HG03280 (cell line): Measurements from ENCODE around the gene VAV3.
A peak's percentile ranks its signal among the peaks of the same experiment; 100 is the strongest.
"Not testable (repeated sequence)": the region's sequence is repeated elsewhere in the genome, so short reads cannot be mapped to it uniquely, and the experiment has no call there.

Experiments used
- ATAC-seq: cut with Tn5 transposase; IDR thresholded peaks from one replicate; pipeline ENCODE4 v1.9.1; 2021; ENCODE audit warnings: mild to moderate bottlenecking, moderate library complexity; ENCODE audit not compliant: unreplicated experiment

The VAV3 gene

DNA sequence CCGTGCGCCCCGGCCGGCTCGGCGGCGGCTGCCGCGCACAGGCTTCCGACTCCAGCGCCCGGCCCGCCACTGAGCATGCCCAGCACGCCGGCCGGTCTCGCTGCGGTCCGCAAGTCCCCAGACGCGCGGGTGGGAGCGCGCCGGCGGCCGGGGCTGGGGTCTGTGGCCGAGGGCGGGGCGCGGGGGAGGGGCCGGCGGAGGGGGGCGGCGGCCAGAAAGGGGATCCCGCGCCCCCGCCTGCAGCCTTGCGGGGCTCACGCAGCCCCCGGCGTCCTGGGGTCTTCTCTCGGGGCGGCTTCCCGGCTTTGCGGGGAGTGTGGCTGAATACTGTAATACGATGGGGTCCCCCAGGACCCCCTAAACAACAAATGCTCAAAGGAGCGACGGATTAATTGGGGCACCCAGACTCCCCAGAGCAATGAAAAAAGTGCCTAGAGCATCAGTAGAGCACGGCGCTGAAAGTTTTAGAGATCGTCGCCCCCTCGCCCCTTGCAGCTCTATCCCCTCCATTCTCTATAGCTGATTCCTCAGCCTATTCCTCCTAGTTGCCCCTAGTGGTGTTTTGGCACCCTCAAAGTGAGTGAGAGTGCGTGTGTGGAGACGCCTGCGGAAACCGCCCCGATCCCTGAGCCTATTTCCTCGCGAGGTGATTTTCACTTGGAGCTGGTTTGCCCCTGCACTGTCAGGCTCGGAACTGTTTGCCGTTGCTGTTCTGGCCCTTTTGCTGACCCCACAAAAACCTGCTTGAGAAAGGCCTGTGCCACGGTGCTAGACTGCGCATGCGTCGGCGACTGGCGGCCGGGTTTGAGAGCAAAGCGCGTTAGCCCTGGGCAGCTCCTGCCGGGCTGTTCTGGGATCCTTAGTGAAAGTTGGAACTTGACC is at the start of gene VAV3:
VAV3 (minus strand) TSS at position 71 of the 882 bp plus-strand sequence. CDS start 311 bp downstream, outside the sequence.
- peak; percentile 29 for ATAC-seq

- ATAC-seq = no peak
Measured at GRCh38 chr1:108012553-108012952, 47.6 kb upstream of the VAV3 start.

GRCh38 chr1:108011295-108011694 is 46.3 kb upstream of the VAV3 start:
- ATAC-seq = no peak

DNA sequence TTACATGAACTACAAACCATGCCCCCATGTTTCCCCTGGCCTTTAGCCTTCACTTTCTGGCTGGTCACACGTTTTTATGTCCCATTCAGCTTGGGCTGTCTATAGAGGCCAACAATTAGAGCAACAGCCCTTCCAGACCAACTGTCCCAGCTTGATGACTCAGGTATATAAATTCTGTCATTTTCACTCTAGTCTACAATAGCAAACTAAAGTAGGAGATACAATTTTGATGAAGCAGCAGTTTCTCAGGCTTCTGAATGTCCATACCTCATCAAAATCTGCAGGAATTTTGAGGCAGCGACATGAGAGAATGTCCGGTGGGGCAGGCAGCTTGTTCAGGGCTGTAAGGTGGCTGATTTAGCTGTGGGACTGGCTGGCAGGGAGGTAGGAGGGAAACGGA is 45.6 kb upstream of the VAV3 start:
- ATAC-seq = no peak

GRCh38 chr1:108009603-108010195 is 44.7 kb upstream of the VAV3 start:
- no peak for ATAC-seq

DNA sequence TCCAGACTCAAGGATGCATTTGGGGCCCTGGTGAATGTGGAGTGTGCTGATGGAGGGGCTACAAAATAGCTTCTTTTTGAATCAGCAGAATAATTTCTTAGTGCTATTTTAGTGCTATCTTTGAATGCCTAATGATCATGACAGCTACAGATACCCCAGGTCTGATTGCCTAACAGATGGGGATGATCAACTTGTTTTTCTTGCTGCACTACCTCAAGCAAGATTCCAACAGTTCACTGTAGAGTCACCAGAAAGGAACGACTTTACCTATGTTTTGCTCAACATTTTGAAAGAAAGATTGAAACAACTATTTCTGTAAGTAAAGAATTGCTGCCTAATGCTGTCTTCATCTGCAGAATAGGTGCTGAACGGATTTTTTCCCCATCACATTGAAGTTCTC is 42.6 kb upstream of the VAV3 start:
- ATAC-seq = no peak

- ATAC-seq = no peak
Measured at GRCh38 chr1:108007070-108007469, 42.1 kb upstream of the VAV3 start.

DNA sequence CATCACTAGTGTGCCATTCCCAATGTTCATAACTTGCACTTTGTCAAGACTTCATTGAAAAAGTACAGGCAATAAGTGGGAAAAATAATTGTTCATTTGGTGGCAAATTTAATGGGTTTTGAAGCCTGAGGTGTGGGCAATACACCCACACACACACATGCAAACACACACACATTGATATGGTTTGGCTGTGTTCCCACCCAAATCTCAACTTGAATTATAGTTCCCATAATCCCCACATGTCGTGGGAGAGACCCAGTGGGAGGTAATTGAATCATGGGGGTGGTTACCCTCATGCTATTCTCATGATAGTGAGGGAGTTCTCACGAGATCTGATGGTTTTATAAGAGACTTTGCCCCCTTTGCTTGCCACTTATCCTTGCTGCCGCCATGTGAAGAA is 39.9 kb upstream of the VAV3 start:
- not testable (repeated sequence) for ATAC-seq

- ATAC-seq = no peak
Measured at GRCh38 chr1:108000620-108001111, 35.7 kb upstream of the VAV3 start.

DNA sequence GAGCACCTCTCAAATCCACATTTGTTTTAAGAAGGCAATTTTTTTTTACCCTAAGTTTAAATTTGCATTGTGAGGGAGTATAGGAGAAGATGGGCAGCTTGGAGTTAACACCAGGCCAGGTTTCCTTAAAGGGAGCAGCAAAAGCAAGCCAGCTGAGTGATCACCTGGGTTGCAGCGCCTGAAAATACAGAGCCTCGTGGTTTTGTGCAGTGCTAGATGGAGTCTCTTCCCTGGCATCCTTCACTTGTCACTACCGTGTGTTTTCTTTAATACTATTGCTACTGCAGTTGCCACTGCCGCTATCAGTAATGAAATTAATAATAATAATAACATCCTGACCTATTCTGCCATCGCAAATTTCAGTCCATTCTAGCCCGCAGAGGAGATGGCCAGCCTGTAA is 35.2 kb upstream of the VAV3 start:
- ATAC-seq = no peak

DNA sequence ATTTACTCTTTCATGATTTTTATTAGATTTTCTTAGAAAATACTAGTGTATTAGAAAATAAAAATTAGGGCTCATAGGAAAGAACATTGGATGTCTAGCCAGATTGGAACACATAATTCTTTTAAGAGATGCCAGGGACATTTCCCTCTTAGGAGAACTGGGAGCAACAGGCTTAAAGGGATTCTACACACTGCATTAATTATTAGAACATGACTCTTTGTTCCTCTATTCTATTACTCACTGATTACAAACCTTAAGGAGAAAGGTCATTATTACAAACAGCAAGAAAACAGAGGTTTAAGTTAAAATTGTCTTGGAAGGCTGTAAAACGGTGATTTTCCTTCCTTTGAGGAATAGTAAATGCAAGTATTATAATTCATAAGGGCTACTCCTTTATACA is 32.9 kb upstream of the VAV3 start:
- no peak for ATAC-seq

DNA sequence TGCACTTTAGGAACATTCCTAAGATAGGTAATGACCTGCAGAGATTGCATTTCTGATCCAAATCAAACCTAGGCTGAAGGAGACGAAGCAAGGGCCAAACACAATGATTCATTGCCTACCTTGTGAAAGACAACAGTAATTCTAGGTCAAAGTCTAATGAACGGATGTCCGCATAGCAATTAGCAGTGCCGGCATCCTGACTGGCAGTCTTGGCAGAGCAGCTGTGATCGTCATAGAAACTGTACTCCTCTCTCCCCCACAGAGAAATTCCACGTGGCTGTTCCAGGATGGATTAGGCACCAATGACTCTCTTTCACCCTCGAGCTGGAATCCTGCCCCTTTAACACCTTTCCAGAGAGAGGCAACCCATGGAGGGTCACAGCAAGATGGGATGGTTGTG is 28.9 kb upstream of the VAV3 start:
- ATAC-seq = no peak

GRCh38 chr1:107992347-107992746 is 27.4 kb upstream of the VAV3 start:
- ATAC-seq = no peak

DNA sequence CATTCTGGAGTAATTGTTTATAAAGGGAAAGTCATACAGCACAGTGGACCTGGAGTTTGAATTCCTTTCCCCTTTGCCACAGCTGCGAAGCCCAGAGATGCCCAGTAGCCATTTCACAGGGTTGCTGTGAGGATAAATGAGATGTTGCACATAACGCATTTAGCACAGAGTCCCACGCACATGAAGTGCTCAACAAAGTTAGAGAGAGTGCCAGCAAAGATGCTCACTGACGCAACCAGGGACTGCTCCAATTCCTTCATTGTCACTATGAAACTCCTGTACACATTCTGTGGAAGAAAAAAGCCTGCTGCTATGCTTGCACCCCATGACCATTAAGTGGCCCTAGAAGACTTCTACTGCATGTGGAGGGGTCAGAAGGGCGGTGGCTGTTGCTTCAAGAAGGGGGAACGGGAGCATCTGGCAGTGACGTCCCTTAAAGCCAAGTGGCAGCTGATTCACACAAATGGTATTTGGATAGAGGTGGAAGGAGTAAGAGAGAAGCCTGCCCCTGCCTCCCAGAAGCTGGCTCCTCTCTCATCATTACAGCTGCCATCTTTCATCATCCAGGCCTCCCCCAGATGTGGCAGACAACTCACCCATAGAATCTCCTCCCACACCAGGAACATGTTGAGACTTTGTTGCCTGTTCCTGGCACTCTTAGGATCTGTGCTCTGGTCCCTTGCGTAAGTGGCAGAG is 26.5 kb upstream of the VAV3 start:
- no peak for ATAC-seq

DNA sequence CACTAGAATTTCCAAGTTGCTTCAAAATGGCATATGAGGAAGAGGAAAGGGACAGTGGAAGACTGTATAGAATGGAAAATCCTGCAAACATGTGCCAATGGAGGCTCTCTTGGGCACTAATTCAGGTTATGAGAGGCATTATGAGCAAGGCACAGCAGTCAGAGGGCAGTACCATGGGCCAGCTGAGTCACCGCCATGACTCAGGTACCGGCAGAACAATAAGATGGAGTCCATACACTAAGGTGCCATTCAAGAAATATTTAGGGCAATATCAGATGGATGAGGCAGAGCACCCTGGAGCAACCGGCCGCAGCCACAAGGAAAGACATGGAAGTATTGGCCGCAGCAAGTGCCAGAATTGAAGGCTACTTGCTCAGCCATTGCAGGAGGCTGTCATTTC is 25.6 kb upstream of the VAV3 start:
- ATAC-seq = no peak

DNA sequence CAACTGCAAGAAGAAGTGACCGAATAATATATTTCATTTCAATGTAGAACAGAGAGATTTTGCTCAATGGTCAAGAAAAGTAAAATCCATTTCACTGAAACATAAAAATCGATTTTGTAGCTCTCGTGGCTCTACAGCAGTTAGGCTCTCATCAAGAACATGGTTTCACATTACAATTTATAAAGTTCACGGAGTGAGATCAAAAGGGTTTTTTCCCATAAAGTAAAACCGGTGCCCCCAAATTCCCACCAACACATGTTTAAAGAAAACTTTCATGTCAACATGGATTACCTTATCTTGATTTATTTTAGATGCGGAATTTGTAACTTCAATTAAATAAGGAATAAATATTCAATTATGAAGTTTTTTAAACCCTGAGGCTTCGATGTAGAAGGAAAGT is 16.3 kb upstream of the VAV3 start:
- ATAC-seq = no peak

- ATAC-seq = no peak
Measured at GRCh38 chr1:107979926-107980325, 14.9 kb upstream of the VAV3 start.

DNA sequence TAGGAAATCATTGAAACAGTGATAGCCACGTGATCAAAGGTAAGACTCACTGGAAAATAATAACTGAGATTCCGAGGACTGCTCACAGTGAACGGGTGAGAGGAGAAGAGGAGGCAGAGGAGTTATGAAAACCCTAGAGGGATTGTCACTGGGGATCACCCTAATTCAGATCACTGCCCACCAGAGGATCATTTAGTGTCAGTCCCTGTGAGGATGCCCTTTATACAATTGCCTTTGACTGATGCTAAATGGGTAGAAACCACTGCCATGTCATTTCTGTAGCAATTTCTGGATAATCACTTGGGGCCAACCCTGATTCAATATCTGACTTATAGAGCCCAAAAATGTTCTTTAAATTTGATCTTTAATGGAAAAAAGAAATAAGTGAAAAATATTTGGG is 14.1 kb upstream of the VAV3 start:
- no peak for ATAC-seq

- ATAC-seq = no peak
Measured at GRCh38 chr1:107976836-107977235, 11.9 kb upstream of the VAV3 start.

GRCh38 chr1:107976431-107976830 is 11.5 kb upstream of the VAV3 start:
- no peak for ATAC-seq

DNA sequence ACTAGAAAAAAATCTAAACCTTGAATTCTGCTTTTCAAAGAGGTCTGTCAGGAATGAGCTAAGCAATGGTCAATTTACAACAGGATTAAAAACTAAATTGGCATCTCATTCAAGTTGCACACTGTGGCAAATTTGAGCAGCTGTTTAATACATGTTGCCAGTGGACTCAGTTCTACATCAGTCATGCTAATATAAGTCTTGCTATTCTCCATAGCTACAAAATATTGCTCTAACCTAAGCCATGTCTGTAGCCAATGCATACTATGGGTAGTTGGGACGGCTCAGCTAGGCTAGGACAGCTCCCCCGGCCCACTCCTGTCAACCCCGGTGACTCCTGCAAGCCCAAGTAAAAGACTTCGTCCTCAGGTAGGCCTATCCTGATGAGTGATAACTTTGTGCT is 10.9 kb upstream of the VAV3 start:
- ATAC-seq = no peak

- ATAC-seq = no peak
Measured at GRCh38 chr1:107974090-107974489, 9.1 kb upstream of the VAV3 start.
